GM12872 (cell line): Measurements from ENCODE around the gene FARSA.

Experiments used
- CTCF ChIP-seq: IDR thresholded peaks from 3 replicates; pipeline ENCODE4 v1.5.1; 2011; ENCODE audit warnings: low read depth, mild to moderate bottlenecking, low read length, moderate library complexity; ENCODE audit not compliant: insufficient read depth

Gene FARSA

DNA sequence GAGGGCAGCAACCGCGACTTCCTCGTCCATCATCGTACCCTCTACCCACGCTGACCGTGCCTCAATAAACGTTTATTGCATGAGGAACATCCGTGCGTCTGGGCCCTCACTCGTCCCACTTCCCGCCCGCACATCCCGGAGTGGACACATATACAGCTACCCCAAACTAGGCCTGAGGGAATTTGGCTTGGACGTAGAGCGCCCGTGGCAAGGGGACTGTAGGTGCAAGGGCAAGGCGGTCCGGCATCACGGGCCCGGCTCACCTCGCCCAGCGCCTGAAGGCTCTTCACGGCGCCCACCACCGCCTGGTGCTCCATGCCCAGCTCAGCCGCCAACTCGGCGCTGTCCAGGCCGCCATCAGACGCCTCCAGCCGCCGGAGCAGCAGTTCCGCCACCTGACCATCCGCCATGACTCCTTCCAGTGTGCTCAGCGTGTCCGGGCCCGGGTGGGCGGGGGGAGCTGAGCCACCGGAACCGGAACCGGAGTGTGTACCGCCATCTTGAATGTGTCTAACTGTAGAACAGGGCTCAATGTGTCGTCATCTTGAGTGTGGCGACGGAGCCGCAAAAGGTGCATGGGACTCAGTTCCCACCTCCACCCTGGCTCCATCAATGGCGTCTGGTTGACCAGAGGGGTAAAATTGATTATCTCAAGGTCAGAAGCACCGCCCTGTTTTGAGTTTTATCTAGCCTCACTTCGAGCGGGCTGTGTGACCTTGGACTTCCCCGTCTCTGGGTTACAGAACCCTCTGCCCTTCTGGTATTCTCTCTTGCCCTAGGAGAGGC lies at the start of gene FARSA:
Gene FARSA, minus strand, starts transcription at position 425 of the 786 bp plus-strand sequence. Its CDS starts 15 bp downstream, at position 410.
- no peak for TF ChIP-seq CTCF

GRCh38 chr19:12983091-12983490 lies 49.6 kb upstream of the FARSA start:
- TF ChIP-seq CTCF: no peak

DNA sequence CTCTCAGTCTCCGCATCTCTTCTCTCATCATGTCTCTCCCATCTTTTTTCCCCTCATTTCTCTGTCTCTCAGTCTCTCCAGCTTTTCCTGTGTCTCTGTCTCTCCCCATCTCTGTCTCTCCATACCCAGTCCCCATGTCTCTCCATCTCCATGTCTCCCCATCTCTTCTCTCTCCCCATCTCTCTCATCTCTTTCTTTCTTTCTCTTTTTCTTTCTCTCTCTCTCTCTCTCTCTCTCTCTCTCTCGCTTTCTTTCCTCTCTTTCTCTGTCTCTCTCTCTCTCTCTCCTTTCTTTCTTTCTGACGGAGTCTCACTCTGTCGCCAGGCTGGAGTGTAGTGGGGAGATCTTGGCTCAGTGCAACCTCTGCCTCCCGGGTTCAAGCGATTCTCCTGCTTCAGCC lies 49.1 kb upstream of the FARSA start:
- no peak for TF ChIP-seq CTCF

DNA sequence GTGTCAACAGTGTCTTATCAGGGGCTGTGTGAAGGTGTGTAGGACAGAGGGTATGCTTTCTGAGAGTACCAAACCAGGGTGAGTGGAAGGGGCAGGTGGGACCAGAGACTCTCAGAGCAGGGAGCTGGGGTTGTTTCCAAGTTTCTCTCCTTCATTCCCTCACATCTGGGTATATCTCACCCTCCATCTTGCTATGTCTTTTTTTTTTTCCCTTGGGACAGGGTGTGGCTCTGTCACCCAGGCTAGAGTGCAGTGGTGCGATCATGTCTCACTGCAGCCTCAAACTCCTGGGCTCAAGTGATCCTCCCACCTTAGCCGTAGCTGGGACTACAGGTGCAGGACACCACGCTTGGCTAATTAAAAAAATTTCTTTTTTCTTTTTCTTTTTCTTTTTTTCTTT lies 46.5 kb upstream of the FARSA start:
- TF ChIP-seq CTCF: no peak

- TF ChIP-seq CTCF: no peak
Observed at GRCh38 chr19:12975221-12975741, 41.8 kb upstream of the FARSA start.

DNA sequence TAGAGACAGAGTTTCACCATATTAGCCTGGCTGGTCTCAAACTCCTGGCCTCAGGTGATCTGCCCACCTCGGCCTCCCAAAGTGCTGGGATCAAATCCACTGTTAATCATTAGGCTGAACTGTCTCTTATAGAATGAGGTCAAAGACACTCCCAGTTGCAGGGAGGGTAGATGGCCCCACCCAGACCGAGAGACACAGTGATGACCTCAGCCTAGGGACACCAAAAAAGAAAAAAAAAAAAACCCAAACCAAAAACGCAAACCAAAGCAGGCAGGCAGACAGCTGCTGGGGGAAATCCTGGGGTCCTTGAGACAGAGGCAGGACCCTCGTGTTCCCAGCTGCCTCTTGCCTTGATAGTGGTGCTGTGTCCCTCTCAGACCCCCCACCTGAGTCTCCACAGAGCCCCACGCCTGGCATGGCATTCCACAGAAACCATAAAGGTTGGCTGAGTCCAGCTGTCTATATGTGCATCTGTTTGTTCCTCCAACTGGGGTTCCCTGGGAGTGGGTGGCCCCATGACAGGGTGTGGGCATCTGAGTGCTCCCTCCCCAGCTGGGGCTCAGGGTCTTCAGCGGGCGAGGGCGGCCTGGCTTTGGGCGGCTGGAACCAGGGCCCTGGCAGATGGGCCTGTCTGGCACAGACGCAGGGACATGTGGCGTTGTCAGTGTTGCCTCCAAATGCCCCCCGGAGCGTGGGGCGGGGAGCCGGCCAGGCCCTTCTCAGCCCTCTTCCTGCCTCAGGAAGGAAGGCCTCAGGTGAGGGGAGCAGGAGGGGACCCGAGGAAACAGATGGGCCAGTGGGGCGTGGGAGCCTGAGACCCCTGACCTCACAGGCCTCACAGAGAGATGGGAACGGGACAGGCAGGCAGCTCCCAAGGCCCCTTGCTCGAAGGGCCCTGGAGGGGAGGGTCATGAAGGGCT lies 41.0 kb upstream of the FARSA start:
- no peak for TF ChIP-seq CTCF

DNA sequence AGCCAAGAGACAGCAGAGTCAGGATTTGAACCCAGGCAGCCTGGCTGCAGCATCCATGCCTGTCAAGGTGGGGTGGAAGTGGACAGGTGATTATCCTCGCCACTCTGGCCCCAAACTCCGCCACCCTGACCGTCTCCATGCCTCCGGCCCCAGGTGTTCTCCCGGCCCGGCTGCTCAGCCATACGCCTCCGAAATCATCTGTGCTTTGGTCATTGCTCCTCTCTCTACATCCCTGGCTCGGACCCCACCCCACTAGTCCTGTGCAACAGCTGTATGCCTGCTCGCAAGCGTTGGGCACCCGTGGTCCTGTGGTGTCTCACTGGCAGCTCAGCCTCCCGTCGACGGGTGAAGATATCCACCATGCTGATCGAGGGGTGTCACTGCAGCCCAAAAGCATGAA lies 39.7 kb upstream of the FARSA start:
- TF ChIP-seq CTCF: no peak
